Amygdala (tissue), 56 donors: ENCODE results near the gene CDH13.

Experiments
- DNase-seq, 56 donors: peaks; one replicate each; lab custom pipeline; 2025; lab: John Stamatoyannopoulos, UW

CDH13 gene

GRCh38 chr16:82646504-82646903 lies 19.7 kb downstream of the CDH13 start:
- no peak for DNase-seq

DNA sequence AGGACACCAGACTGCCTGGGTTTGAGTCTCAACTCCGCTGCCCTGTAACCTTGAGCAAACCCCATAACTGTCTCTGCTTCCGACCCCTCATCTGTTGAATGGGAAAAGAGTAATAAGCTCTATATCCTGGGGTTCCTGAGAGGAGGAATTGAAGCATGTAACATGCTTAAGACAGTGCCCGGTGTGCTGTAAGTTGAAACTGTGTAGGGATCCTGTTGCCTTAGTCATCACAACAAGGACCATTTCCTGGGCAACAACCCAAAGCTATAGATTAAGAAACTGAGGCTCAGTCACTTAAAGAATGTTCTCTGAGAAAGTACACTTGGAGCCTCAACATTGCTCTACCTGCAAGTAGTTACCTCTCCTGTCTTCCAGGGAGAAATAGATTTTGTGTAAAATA lies 23.0 kb downstream of the CDH13 start:
- no peak for DNase-seq

- DNase-seq, result no peak
These were observed 24.0 kb downstream of the CDH13 start for GRCh38 chr16:82650804-82651203.

GRCh38 chr16:82651921-82652601 lies 25.3 kb downstream of the CDH13 start:
- DNase-seq, result peak in 2 of 56 donors; percentile 8 to 21

DNA sequence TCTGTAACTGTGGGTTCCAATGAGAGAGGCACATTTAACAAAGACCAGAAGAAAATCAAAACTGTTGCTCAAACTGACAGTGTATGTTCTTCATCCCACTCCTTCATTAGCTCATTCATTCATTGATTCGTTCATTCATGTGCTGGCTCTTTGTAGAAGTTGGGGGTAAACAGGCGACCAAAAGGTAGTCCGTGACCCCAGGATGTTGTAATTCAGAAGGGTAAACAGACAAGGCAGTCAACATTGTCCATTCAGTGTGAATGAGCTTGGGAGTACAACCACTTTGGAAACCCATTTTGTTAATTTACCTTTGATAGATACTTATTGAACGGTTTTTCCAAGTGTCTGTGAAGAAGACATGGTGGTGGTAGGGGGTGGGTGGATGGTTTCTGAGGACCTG lies 26.1 kb downstream of the CDH13 start:
- no peak for DNase-seq

GRCh38 chr16:82653550-82654511 lies 27.1 kb downstream of the CDH13 start:
- no peak for DNase-seq

GRCh38 chr16:82655072-82655714 lies 28.4 kb downstream of the CDH13 start:
- no peak for DNase-seq

- DNase-seq, result no peak
These were observed 29.1 kb downstream of the CDH13 start for GRCh38 chr16:82655720-82656490.

DNA sequence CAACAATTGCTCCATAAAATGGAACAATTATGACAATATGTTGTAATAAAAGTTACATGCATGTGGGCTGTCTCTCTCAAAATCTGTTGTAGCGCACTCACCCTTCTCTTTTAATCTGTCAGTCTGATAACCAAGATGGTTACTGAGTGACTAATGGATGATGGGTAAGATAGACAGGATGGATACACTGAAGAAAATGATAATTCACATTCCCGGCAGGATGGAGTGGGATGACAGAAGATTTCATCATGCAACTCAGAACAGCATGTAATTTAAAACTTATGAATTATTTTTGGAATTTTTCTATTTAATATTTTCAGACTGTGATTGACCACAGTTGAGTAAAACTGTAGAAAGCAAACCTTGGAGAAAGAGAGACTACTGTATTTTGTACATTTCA lies 30.5 kb downstream of the CDH13 start:
- no peak for DNase-seq

- DNase-seq, result no peak
These were observed 31.0 kb downstream of the CDH13 start for GRCh38 chr16:82657786-82658185.

GRCh38 chr16:82658796-82659195 lies 32.0 kb downstream of the CDH13 start:
- no peak for DNase-seq

DNA sequence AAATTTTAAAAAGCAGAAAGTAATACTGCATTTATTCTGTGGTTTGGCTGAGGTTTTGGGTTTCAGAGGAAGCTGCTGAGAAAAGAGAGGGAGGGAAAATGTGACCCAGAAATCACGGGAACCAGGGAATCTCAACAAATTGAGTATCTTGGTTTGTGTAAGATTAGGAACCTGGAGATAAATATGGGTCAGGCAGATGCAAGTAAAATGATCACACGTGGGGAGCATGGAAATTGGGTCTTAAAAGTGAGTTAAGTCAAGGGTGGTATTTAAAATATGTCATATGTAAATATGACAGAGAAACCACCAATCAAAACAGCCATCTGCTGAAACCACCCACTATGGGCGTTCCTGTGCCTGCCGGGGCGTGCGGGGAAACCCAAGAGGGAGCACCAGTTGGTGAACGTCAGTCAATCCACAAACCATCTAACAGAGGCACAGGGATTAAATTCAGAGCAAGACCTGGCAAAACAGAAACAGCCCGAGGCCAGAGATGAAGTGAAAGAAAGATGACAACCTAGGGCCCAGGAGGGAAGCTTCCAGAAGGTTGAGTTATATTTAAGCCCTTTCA lies 33.4 kb downstream of the CDH13 start:
- no peak for DNase-seq

DNA sequence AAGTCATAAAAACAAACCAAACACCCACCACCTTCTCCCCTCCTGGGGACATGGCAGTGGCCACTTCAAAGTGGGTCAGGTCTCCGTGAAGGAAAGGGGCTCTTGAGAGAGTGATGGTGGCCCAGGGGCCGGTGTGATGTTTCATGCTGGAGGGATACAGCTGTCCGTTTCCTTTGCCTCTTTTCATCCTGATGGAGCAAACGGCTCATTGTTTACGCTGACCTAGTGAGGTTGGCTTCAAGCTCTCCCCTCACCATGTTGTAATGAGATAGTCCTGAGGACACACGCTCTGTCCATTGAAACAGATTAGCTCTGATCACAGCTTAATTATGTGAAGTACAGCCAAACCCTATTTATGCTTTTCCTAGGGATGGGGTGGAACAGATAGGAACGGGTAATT lies 34.2 kb downstream of the CDH13 start:
- no peak for DNase-seq

DNA sequence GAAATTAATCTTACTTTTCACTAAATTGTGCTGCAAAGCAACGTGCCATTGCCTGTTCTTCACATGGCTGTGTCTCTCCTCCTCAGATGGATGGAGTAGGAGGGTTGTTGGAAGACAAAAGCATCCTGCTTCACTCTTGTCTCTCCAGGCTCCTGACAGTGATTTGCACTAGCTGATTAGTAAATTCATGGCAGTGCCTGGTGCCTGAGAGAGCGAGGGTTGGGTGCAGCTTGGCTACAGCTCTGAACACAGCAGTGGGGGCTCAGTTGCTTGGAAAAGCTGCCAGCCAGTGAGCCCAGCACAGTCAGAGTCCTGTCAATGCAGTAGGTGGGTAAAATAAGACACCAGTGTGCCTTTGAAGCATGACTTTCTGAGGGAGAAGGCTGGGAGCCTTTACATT lies 37.4 kb downstream of the CDH13 start:
- peak in 2 of 56 donors; percentile 1 for DNase-seq

DNA sequence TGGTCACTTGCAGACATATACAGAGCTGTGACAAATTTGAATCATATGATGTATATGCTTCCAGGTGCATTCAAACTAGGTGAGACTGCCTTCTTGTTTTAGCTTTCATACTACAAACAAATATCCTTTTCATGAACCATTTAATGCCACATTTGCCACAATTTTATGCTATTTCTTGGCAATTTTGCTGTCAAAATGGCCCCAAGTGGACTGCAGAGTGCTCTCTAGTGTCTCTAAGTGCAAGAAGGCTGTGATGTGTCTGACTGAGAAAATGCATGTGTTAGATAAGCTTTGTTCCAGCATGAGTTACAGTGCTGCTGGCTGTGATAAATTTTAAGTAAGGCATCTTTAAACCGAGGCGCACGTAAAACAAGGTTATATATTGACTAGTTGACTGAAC lies 38.3 kb downstream of the CDH13 start:
- no peak for DNase-seq

- DNase-seq, result no peak
These were observed 40.7 kb downstream of the CDH13 start for GRCh38 chr16:82667437-82667836.

DNA sequence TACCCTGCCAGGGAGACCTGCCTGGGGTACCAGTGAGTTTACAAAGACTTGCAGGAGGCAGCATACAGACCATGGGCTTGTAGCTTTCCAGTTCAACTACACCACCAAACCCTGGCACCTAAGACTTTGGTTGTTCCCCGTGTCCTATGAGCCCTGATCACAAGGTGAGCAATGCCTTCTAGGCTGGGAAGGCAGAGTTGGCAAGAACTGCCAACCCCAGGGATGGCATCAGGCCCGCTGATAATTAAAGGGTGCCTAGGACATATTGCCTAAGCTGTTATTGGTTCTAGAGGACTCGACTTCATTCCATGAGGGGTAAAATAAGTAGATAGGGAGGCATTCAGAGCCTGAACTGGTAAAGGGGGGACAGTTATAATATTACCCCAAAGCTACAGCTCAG lies 41.3 kb downstream of the CDH13 start:
- DNase-seq, result no peak

GRCh38 chr16:82671741-82672140 lies 45.0 kb downstream of the CDH13 start:
- peak in 4 of 56 donors; percentile 2 to 45 (median 6) for DNase-seq

GRCh38 chr16:82672676-82673075 lies 45.9 kb downstream of the CDH13 start:
- DNase-seq, result no peak

DNA sequence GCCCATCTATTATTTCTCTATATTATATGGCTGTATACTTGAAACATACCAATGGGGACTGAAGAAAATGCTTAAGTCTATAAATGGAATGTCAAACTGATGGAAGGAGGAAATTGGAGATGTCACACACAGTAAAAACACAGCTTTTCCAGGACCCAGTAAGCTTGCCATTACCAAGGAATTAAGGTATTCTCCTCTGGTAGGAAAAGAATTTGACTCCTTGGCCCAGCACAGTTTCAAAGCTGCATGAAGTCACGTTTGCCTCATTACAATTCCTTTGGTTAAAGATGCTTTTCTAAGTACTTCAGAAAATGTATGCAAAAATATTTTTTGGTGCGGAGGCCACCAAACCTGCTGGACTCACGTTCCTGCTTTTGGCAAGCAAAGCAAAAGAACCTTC lies 48.5 kb downstream of the CDH13 start:
- DNase-seq, result no peak
